HepG2 (cell line): ENCODE measurements around the gene RMI2. TPM values are rescaled to one million over a fixed set of nuclear protein-coding genes. Genes with fewer than 3 reads are reported as not detected.

Source experiments
- AHR ChIP-seq: IDR thresholded peaks from 2 replicates; pipeline ENCODE4 v1.6.1; 2018; ENCODE audit warnings: missing genetic modification reagents, missing compliant biosample characterization
- ATAD3A ChIP-seq: sonication (generic); formaldehyde crosslinking; IDR thresholded peaks from 2 replicates; pipeline ENCODE4 v1.4.0; 2020; ENCODE audit warnings: missing genetic modification reagents
- CERS6 ChIP-seq: sonication (generic); formaldehyde crosslinking; IDR thresholded peaks from 2 replicates; pipeline ENCODE4 v1.5.0; 2020; ENCODE audit warnings: missing genetic modification reagents
- KDM3A ChIP-seq: IDR thresholded peaks from 2 replicates; pipeline ENCODE4 v1.6.1; 2018; ENCODE audit warnings: low read depth, missing compliant biosample characterization
- MXD1 ChIP-seq: sonication (generic); formaldehyde crosslinking; IDR thresholded peaks from 2 replicates; pipeline ENCODE4 v1.4.0; 2020; ENCODE audit warnings: mild to moderate bottlenecking, missing genetic modification reagents
- NFATC3 ChIP-seq: sonication (generic); formaldehyde crosslinking; IDR thresholded peaks from 2 replicates; pipeline ENCODE4 v1.5.1; 2020; ENCODE audit warnings: mild to moderate bottlenecking, missing genetic modification reagents
- NFYC ChIP-seq: IDR thresholded peaks from 2 replicates; pipeline ENCODE4 v1.6.1; 2016; ENCODE audit warnings: missing genetic modification reagents, missing compliant biosample characterization
- RFX5 ChIP-seq: IDR thresholded peaks from 2 replicates; pipeline ENCODE4 v1.6.1; 2011; ENCODE audit warnings: low read depth, low read length, improper control_type of control experiment
- SUZ12 ChIP-seq: fragments of 150-350 bp; IDR thresholded peaks from 2 replicates; pipeline ENCODE4 v1.6.1; 2014; ENCODE audit warnings: low read depth, low read length
- TCF12 ChIP-seq, 2 experiments: fragments of 450-650 bp in 1 of 2; sonication (generic) in 1 of 2; formaldehyde crosslinking in 1 of 2; IDR thresholded peaks; 2 replicates each; pipeline versions ENCODE4 v1.6.1 to v1.8.0; 2017 to 2022; ENCODE audit warnings: antibody characterized with exemption in 1 of 2, mild to moderate bottlenecking in 1 of 2, missing genetic modification reagents in 1 of 2, moderate library complexity in 1 of 2
- ZFP36 ChIP-seq: fragments of 150-350 bp; IDR thresholded peaks from 2 replicates; pipeline ENCODE4 v1.6.1; 2018; ENCODE audit warnings: borderline replicate concordance, low read length, low read depth; ENCODE audit not compliant: partially characterized antibody
- ZMYM4 ChIP-seq: sonication (generic); formaldehyde crosslinking; IDR thresholded peaks from 2 replicates; pipeline ENCODE4 v1.8.1; 2023; ENCODE audit warnings: mild to moderate bottlenecking, missing genetic modification reagents
- ZNF496 ChIP-seq: sonication (generic); formaldehyde crosslinking; IDR thresholded peaks from 2 replicates; pipeline ENCODE4 v1.8.1; 2023; ENCODE audit warnings: mild to moderate bottlenecking, moderate library complexity, missing genetic modification reagents; ENCODE audit not compliant: insufficient replicate concordance
- ZNF501 ChIP-seq: sonication (generic); formaldehyde crosslinking; IDR thresholded peaks from 2 replicates; pipeline ENCODE4 v1.5.1; 2020; ENCODE audit warnings: mild to moderate bottlenecking, moderate library complexity, missing genetic modification reagents
- ZNF549 ChIP-seq: sonication (generic); formaldehyde crosslinking; IDR thresholded peaks from 2 replicates; pipeline ENCODE4 v1.5.0; 2020; ENCODE audit warnings: missing genetic modification reagents
- ZNF557 ChIP-seq: sonication (generic); formaldehyde crosslinking; IDR thresholded peaks from 2 replicates; pipeline ENCODE4 v1.4.0; 2020; ENCODE audit warnings: missing genetic modification reagents
- ZNF572 ChIP-seq: sonication (generic); formaldehyde crosslinking; IDR thresholded peaks from 2 replicates; pipeline ENCODE4 v1.5.1; 2020; ENCODE audit warnings: mild to moderate bottlenecking, missing genetic modification reagents
- ZNF761 ChIP-seq: sonication (generic); formaldehyde crosslinking; conservative IDR thresholded peaks from 2 replicates; pipeline ENCODE4 v1.4.0; 2020; ENCODE audit warnings: mild to moderate bottlenecking, missing genetic modification reagents
- polyA plus RNA-seq, 8 experiments: library from polyadenylated mRNA; depleted of rRNA in 3 of 8; stranded (reverse) in 7 of 8; unstranded in 1 of 8; fragments of >200 nt; fragmentation: Illumina TruSeq in 4 of 8; extraction: Trizol in 4 of 8; gene quantifications; 2 replicates each; pipeline versions ENCODE4 v1.2.1 to v1.2.3, GENCODE V29; 2011 to 2016; ENCODE audit warnings: low read depth in 4 of 8, missing spikeins in 1 of 8, mixed read lengths in 1 of 8; ENCODE audit not compliant: insufficient read depth in 1 of 8
- total RNA-seq, 5 experiments: library from RNA; depleted of rRNA; stranded (reverse); fragments of >200 nt; fragmentation: Illumina TruSeq; extraction: Trizol; gene quantifications; 2 replicates each; pipeline ENCODE4 v1.2.3, GENCODE V29; 2016; ENCODE audit warnings: low read depth in 1 of 5
- TF ChIP-seq, protein P1 (sequence below): sonication (generic); formaldehyde crosslinking; IDR thresholded peaks from 2 replicates; pipeline ENCODE4 v1.4.0; 2020; ENCODE audit warnings: mild to moderate bottlenecking, low read depth, missing genetic modification reagents
- TF ChIP-seq, protein P2 (sequence below): fragments of 450-650 bp; IDR thresholded peaks from 2 replicates; pipeline ENCODE4 v1.6.1; 2017; ENCODE audit warnings: mild to moderate bottlenecking
- TF ChIP-seq, protein P3 (sequence below): sonication (generic); formaldehyde crosslinking; IDR thresholded peaks from 2 replicates; pipeline ENCODE4 v1.8.0; 2022; ENCODE audit warnings: low read depth, missing genetic modification reagents
- TF ChIP-seq, protein P4 (sequence below): sonication (generic); formaldehyde crosslinking; IDR thresholded peaks from 2 replicates; pipeline ENCODE4 v1.4.0; 2020; ENCODE audit warnings: missing genetic modification reagents, mild to moderate bottlenecking, borderline replicate concordance

RMI2 gene
- total and polyA plus RNA-seq, 2 of the 13 experiments (the other 11 are each of a cell fraction or from before 2014, with no cell fraction given), result 24.5 to 55.7 TPM

GRCh38 chr16:11356573-11357331 is 11.5 kb downstream of the RMI2 start (continued):
- TF ChIP-seq NFYC (CRISPR knock-in tag) (0 out of 2 replicates have a peak, but pooled peaks have one; percentile 12), ZFP36 (peak; percentile 35), SUZ12 (no peak), RFX5 (peak; percentile 55), MXD1 (CRISPR knock-in tag) (peak; percentile 26; the same call in 1 of the 2 replicates), ZNF557 (CRISPR knock-in tag) (peak; percentile 91; the same call in 1 of the 2 replicates), ATAD3A (CRISPR knock-in tag) (no peak), ZNF761 (CRISPR knock-in tag) (peak; percentile 86; the same call in 1 of the 2 replicates), ZNF496 (no peak), NFATC3 (CRISPR knock-in tag) (peak; percentile 52; the same call in 1 of the 2 replicates), ZNF549 (CRISPR knock-in tag) (no peak), KDM3A (peak; percentile 85), AHR (CRISPR knock-in tag) (no peak), ZMYM4 (no peak; the same call in 1 of the 2 replicates), TCF12 (IDR thresholded peaks at IDR 0.05) (no peak), TCF12 (CRISPR knock-in tag; IDR thresholded peaks at IDR 0.05) (no peak), CERS6 (CRISPR knock-in tag) (0 out of 2 replicates have a peak, but pooled peaks have one; percentile 69), ZNF572 (CRISPR knock-in tag) (peak; percentile 82), ZNF501 (CRISPR knock-in tag) (peak; percentile 87)
- TF ChIP-seq, protein P1, sequence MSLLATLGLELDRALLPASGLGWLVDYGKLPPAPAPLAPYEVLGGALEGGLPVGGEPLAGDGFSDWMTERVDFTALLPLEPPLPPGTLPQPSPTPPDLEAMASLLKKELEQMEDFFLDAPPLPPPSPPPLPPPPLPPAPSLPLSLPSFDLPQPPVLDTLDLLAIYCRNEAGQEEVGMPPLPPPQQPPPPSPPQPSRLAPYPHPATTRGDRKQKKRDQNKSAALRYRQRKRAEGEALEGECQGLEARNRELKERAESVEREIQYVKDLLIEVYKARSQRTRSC (CRISPR knock-in tag), result peak; percentile 94
- TF ChIP-seq, protein P2, sequence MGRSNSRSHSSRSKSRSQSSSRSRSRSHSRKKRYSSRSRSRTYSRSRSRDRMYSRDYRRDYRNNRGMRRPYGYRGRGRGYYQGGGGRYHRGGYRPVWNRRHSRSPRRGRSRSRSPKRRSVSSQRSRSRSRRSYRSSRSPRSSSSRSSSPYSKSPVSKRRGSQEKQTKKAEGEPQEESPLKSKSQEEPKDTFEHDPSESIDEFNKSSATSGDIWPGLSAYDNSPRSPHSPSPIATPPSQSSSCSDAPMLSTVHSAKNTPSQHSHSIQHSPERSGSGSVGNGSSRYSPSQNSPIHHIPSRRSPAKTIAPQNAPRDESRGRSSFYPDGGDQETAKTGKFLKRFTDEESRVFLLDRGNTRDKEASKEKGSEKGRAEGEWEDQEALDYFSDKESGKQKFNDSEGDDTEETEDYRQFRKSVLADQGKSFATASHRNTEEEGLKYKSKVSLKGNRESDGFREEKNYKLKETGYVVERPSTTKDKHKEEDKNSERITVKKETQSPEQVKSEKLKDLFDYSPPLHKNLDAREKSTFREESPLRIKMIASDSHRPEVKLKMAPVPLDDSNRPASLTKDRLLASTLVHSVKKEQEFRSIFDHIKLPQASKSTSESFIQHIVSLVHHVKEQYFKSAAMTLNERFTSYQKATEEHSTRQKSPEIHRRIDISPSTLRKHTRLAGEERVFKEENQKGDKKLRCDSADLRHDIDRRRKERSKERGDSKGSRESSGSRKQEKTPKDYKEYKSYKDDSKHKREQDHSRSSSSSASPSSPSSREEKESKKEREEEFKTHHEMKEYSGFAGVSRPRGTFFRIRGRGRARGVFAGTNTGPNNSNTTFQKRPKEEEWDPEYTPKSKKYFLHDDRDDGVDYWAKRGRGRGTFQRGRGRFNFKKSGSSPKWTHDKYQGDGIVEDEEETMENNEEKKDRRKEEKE, result no peak
- TF ChIP-seq, protein P3, sequence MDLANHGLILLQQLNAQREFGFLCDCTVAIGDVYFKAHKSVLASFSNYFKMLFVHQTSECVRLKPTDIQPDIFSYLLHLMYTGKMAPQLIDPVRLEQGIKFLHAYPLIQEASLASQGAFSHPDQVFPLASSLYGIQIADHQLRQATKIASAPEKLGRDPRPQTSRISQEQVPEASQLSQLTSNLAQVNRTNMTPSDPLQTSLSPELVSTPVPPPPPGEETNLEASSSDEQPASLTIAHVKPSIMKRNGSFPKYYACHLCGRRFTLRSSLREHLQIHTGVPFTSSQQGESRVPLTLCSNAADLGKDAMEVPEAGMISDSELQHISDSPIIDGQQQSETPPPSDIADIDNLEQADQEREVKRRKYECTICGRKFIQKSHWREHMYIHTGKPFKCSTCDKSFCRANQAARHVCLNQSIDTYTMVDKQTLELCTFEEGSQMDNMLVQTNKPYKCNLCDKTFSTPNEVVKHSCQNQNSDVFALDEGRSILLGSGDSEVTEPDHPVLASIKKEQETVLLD (CRISPR knock-in tag), result no peak
- TF ChIP-seq, protein P4, sequence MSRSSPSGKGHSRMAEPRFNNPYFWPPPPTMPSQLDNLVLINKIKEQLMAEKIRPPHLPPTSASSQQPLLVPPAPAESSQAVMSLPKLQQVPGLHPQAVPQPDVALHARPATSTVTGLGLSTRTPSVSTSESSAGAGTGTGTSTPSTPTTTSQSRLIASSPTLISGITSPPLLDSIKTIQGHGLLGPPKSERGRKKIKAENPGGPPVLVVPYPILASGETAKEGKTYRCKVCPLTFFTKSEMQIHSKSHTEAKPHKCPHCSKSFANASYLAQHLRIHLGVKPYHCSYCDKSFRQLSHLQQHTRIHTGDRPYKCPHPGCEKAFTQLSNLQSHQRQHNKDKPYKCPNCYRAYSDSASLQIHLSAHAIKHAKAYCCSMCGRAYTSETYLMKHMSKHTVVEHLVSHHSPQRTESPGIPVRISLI (CRISPR knock-in tag), result peak; percentile 69; the same call in 1 of the 2 replicates
